Measurements from ENCODE around the gene CDK5RAP1. TPM values are rescaled to one million over a fixed set of nuclear protein-coding genes. Genes with fewer than 3 reads are reported as not detected.

CDK5RAP1 gene
- total RNA-seq, 1 donor from 2014 or later: 27.4 TPM

DNA sequence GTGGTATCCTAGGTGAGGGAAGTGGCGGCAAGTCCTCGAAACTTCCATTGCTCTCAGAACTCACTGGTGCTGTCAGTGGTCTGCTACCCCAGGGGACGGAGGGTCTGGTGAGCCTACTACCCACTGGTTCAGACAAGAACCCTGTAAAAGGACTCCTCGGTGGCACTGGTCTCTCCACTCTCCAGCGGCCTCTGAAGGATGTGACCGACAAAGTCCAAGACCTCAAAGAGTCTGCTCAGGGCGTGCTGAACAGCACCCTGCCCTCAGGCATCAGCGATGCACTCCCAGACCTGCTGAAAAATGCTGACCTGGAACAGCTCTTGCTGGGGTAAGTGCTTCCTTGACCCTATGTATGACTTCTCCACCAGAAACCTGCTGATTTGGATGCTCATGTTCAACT, 51.8 kb downstream of the CDK5RAP1 start:
- no peak overlapping the region for H3K4me3 ChIP-seq (ENCODE audit: low read depth, low read length)
- no peaks in the 10 kb centered on the region for H3K36me3 ChIP-seq (ENCODE audit: control insufficient read depth, insufficient read depth, low read length)
- DNase-seq (ENCODE audit: low read depth) (no peak), FAIRE-seq (no peak)
- TF ChIP-seq CTCF (IDR thresholded peaks at IDR 0.05; ENCODE audit: insufficient read depth, low read length, severe bottlenecking): no peak
- H3K27me3 ChIP-seq (ENCODE audit: control insufficient read depth, insufficient read depth, low read length): no peaks in the 10 kb centered on the region

- H3K36me3 ChIP-seq (ENCODE audit: control insufficient read depth, insufficient read depth, low read length): no peaks in the 10 kb centered on the region
- no peaks in the 10 kb centered on the region for H3K27me3 ChIP-seq (ENCODE audit: control insufficient read depth, insufficient read depth, low read length)
- no peak overlapping the region for H3K4me3 ChIP-seq (ENCODE audit: low read depth, low read length)
- DNase-seq (ENCODE audit: low read depth) (no peak), FAIRE-seq (no peak)
- TF ChIP-seq CTCF (IDR thresholded peaks at IDR 0.05; ENCODE audit: insufficient read depth, low read length, severe bottlenecking): no peak
These were observed 53.0 kb downstream of the CDK5RAP1 start for GRCh38 chr20:33348136-33348937.

DNA sequence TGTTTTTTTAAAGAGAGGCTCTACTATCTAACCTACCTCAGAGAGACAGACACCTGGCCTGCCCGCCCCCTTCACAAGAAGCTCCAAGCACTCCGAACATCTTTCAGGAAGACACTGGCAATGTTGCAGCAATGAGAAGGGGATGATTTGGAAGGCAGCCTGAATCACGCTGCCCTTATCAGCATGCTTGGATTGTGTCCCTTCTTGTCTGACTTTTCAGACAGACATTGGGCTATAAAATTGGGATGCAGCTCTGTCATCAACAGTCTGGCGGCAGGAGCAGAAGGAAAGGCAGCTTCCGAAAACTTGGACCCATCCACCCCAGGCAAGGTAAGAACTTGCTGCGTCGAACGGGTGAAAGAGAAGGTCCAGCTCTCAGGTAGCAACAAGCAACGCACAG, 56.0 kb downstream of the CDK5RAP1 start:
- H3K36me3 ChIP-seq (ENCODE audit: control insufficient read depth, insufficient read depth, low read length): no peaks in the 10 kb centered on the region

DNA sequence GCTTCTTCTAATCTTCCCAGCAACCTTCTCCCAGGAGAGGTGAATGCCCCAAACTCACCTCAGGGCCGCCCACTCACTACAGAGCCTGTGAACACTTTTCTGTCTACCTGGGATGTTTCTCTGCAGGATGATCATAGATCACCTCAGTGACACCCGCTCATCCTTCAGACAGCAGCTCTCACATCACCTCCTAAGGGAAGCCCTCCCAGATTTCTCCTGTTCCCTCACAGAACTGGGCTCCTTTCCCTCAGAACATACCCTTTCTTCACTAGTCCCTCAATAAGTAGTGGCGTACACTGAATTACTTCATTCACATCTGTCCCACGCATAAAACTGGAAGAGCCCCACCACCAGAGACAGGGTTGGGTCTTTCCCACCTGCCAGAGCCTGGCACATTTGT, 57.8 kb downstream of the CDK5RAP1 start:
- DNase-seq (ENCODE audit: low read depth) (no peak), FAIRE-seq (no peak)
- TF ChIP-seq CTCF (IDR thresholded peaks at IDR 0.05; ENCODE audit: insufficient read depth, low read length, severe bottlenecking): no peak

More for the DNA sequence above, 56.0 kb downstream of the CDK5RAP1 start:
- FAIRE-seq: no peak
- no peak for DNase-seq (ENCODE audit: low read depth)
- Histone ChIP-seq H3K4me3 (ENCODE audit: low read depth, low read length) (no peak overlapping the region), H3K27me3 (ENCODE audit: control insufficient read depth, insufficient read depth, low read length) (no peaks in the 10 kb centered on the region)
- no peak for TF ChIP-seq CTCF (IDR thresholded peaks at IDR 0.05; ENCODE audit: insufficient read depth, low read length, severe bottlenecking)

DNA sequence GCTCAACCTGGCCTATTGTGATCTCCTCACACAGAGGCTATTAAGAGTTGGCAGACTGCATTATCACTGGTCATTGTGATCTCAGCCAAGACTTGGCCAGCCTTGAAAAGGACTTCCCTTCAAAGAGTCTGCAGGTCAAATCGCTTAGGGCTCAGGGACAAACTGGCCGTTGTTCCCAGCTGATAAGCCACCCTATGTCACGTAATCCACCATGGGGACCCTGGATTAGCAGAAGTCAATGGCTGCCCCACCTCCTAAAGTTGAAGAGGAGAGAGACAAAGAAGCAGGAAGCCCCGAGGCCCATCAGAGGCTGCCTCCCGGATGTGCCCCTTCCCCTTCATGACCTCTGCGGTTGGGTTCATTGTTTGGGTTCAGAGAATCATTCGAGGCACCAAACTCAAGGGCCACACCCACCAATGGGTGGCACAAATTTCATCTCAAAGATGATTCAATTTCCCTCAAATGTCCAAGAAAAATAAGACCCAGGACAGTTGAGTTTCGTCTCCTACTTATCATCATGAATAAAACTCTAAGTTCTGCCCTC, 61.7 kb downstream of the CDK5RAP1 start:
- DNase-seq (ENCODE audit: low read depth): no peak
- TF ChIP-seq CTCF (IDR thresholded peaks at IDR 0.05; ENCODE audit: insufficient read depth, low read length, severe bottlenecking): no peak
- no peak for FAIRE-seq
- H3K4me3 ChIP-seq (ENCODE audit: low read depth, low read length): no peak overlapping the region
- H3K36me3 ChIP-seq (ENCODE audit: control insufficient read depth, insufficient read depth, low read length): no peaks in the 10 kb centered on the region
- no peaks in the 10 kb centered on the region for H3K27me3 ChIP-seq (ENCODE audit: control insufficient read depth, insufficient read depth, low read length)

More for the DNA sequence above, 57.8 kb downstream of the CDK5RAP1 start:
- Histone ChIP-seq H3K36me3 (ENCODE audit: control insufficient read depth, insufficient read depth, low read length) (no peaks in the 10 kb centered on the region), H3K27me3 (ENCODE audit: control insufficient read depth, insufficient read depth, low read length) (no peaks in the 10 kb centered on the region), H3K4me3 (ENCODE audit: low read depth, low read length) (no peak overlapping the region)
